OCI-LY1 (cell line): ENCODE measurements around the gene ARL15.

Source experiments
- EZH2 ChIP-seq: fragments of 200-600 bp; sonication (generic), shearing (Covaris generic); IDR thresholded peaks from 2 replicates; pipeline ENCODE4 v1.8.0; 2017; ENCODE audit warnings: borderline replicate concordance, mixed run types, mild to moderate bottlenecking, antibody characterized with exemption, low read length, moderate library complexity, mixed read lengths
- TF ChIP-seq, protein P1 (sequence below): fragments of 200-600 bp; sonication (generic), shearing (Covaris generic); IDR thresholded peaks from 2 replicates; pipeline ENCODE4 v1.5.1; 2017; ENCODE audit warnings: mild to moderate bottlenecking, antibody characterized with exemption, low read length, moderate library complexity, mixed read lengths

DNA sequence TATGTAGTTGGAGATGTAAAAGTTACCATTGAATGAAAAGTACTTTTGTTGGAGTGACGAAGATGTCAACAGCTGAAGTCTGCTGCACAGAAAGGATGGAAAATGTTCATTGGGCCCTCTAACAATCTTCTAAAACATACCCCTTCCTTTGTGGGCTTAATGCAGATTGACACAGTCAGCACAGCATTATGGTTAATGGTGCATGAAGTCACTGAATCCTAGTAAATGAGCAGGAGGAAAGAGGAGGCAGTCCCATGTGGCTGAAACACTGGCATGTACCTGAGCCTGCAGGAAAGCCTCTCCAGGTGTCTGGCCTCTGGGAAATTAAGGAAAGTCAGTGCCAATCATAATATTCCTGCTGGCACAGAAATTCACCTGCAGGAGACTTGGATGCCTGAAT, 153.8 kb downstream of the ARL15 start:
- TF ChIP-seq, protein P1, sequence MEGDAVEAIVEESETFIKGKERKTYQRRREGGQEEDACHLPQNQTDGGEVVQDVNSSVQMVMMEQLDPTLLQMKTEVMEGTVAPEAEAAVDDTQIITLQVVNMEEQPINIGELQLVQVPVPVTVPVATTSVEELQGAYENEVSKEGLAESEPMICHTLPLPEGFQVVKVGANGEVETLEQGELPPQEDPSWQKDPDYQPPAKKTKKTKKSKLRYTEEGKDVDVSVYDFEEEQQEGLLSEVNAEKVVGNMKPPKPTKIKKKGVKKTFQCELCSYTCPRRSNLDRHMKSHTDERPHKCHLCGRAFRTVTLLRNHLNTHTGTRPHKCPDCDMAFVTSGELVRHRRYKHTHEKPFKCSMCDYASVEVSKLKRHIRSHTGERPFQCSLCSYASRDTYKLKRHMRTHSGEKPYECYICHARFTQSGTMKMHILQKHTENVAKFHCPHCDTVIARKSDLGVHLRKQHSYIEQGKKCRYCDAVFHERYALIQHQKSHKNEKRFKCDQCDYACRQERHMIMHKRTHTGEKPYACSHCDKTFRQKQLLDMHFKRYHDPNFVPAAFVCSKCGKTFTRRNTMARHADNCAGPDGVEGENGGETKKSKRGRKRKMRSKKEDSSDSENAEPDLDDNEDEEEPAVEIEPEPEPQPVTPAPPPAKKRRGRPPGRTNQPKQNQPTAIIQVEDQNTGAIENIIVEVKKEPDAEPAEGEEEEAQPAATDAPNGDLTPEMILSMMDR = no peak
- TF ChIP-seq EZH2 = no peak
